ENCODE measurements around the gene BRIX1. TPM values are rescaled to one million over a fixed set of nuclear protein-coding genes. Genes with fewer than 3 reads are reported as not detected.

BRIX1 gene
- total and polyA plus RNA-seq, 2 donors from 2014 or later, result 22.9 to 23.1 TPM

- no peak overlapping the region for H3K27ac ChIP-seq (ENCODE audit: low read depth in 2 of 2, low read length in 2 of 2)
- H3K27me3 ChIP-seq (ENCODE audit: control insufficient read depth, insufficient read depth, low read length), result no peaks in the 10 kb centered on the region
- DNase-seq, result no peak
- TF ChIP-seq CTCF (IDR thresholded peaks at IDR 0.05; ENCODE audit: borderline replicate concordance, extremely low read depth, insufficient read depth), result no peak
- no peak overlapping the region for H3K4me3 ChIP-seq (ENCODE audit: low read length in 3 of 3)
- H3K9me3 ChIP-seq (ENCODE audit: control insufficient read depth in 2 of 3, insufficient read depth in 1 of 3, low read length in 3 of 3), result no peaks in the 10 kb centered on the region
- no peaks in the 10 kb centered on the region for H3K4me1 ChIP-seq (ENCODE audit: control insufficient read depth in 2 of 3, insufficient read depth in 2 of 3, low read depth in 1 of 3, low read length in 3 of 3)
- FAIRE-seq, result no peak
- no peak overlapping the region for H3K9ac ChIP-seq (ENCODE audit: low read length in 3 of 3)
- no peaks in the 10 kb centered on the region for H3K36me3 ChIP-seq (ENCODE audit: control insufficient read depth in 2 of 3, insufficient read depth in 3 of 3, low read length in 3 of 3)
- intact Hi-C loops (cut with DNase I), result no loop called here
Observed at GRCh38 chr5:34892414-34892813, 23.1 kb upstream of the BRIX1 start.

GRCh38 chr5:34894716-34895115 is 20.8 kb upstream of the BRIX1 start:
- Histone ChIP-seq H3K4me1 (ENCODE audit: control insufficient read depth in 2 of 3, insufficient read depth in 2 of 3, low read depth in 1 of 3, low read length in 3 of 3) (no peaks in the 10 kb centered on the region), H3K9ac (ENCODE audit: low read length in 3 of 3) (no peak overlapping the region), H3K9me3 (ENCODE audit: control insufficient read depth in 2 of 3, insufficient read depth in 1 of 3, low read length in 3 of 3) (no peaks in the 10 kb centered on the region), H3K4me3 (ENCODE audit: low read length in 3 of 3) (no peak overlapping the region), H3K27me3 (ENCODE audit: control insufficient read depth, insufficient read depth, low read length) (no peaks in the 10 kb centered on the region), H3K36me3 (ENCODE audit: control insufficient read depth in 2 of 3, insufficient read depth in 3 of 3, low read length in 3 of 3) (no peaks in the 10 kb centered on the region), H3K27ac (ENCODE audit: low read depth in 2 of 2, low read length in 2 of 2) (no peak overlapping the region)
- FAIRE-seq, result no peak
- no peak for DNase-seq
- TF ChIP-seq CTCF (IDR thresholded peaks at IDR 0.05; ENCODE audit: borderline replicate concordance, extremely low read depth, insufficient read depth), result no peak
- intact Hi-C loops (cut with DNase I), result loop anchor here (5.0 kb wide), 1 partner anchor 372 kb away; no protein-coding TSS in a partner anchor

- H3K9me3 ChIP-seq (ENCODE audit: control insufficient read depth in 2 of 3, insufficient read depth in 1 of 3, low read length in 3 of 3), result no peaks in the 10 kb centered on the region
- H3K27ac ChIP-seq (ENCODE audit: low read depth in 2 of 2, low read length in 2 of 2), result no peak overlapping the region
- no peaks in the 10 kb centered on the region for H3K27me3 ChIP-seq (ENCODE audit: control insufficient read depth, insufficient read depth, low read length)
- no peak for TF ChIP-seq CTCF (IDR thresholded peaks at IDR 0.05; ENCODE audit: borderline replicate concordance, extremely low read depth, insufficient read depth)
- no peak overlapping the region for H3K9ac ChIP-seq (ENCODE audit: low read length in 3 of 3)
- no peak for FAIRE-seq
- no peak for DNase-seq
- intact Hi-C loops (cut with DNase I), result loop anchor here (5.0 kb wide), 1 partner anchor 374 kb away; no protein-coding TSS in a partner anchor
- no peaks in the 10 kb centered on the region for H3K4me1 ChIP-seq (ENCODE audit: control insufficient read depth in 2 of 3, insufficient read depth in 2 of 3, low read depth in 1 of 3, low read length in 3 of 3)
- H3K36me3 ChIP-seq (ENCODE audit: control insufficient read depth in 2 of 3, insufficient read depth in 3 of 3, low read length in 3 of 3), result no peaks in the 10 kb centered on the region
- H3K4me3 ChIP-seq (ENCODE audit: low read length in 3 of 3), result no peak overlapping the region
Observed at GRCh38 chr5:34895641-34896419, 19.7 kb upstream of the BRIX1 start.
